GM21825 (cell line): Measurements from ENCODE around the gene MTCL1.

Experiments
- ATAC-seq: cut with Tn5 transposase; IDR thresholded peaks from one replicate; pipeline ENCODE4 v1.9.1; 2021; ENCODE audit warnings: mild to moderate bottlenecking, moderate library complexity; ENCODE audit not compliant: unreplicated experiment

The MTCL1 gene

GRCh38 chr18:8766559-8767293, 61.4 kb downstream of the MTCL1 start:
- ATAC-seq, result no peak

- no peak for ATAC-seq
These were observed 62.0 kb downstream of the MTCL1 start for GRCh38 chr18:8767340-8767739.

GRCh38 chr18:8769509-8770095, 64.2 kb downstream of the MTCL1 start:
- no peak for ATAC-seq

GRCh38 chr18:8770657-8771056, 65.3 kb downstream of the MTCL1 start:
- no peak for ATAC-seq

- no peak for ATAC-seq
These were observed 66.6 kb downstream of the MTCL1 start for GRCh38 chr18:8771930-8772329.

GRCh38 chr18:8773980-8774379, 68.6 kb downstream of the MTCL1 start:
- no peak for ATAC-seq

GRCh38 chr18:8776013-8776943, 70.9 kb downstream of the MTCL1 start:
- ATAC-seq, result no peak

- no peak for ATAC-seq
These were observed 72.5 kb downstream of the MTCL1 start for GRCh38 chr18:8777846-8778245.

- no peak for ATAC-seq
These were observed 73.0 kb downstream of the MTCL1 start for GRCh38 chr18:8778386-8778785.

GRCh38 chr18:8778824-8779223, 73.5 kb downstream of the MTCL1 start:
- ATAC-seq, result no peak

GRCh38 chr18:8779251-8779650, 73.9 kb downstream of the MTCL1 start:
- ATAC-seq, result no peak

- ATAC-seq, result no peak
These were observed 74.9 kb downstream of the MTCL1 start for GRCh38 chr18:8780227-8780626.

GRCh38 chr18:8781671-8782070, 76.3 kb downstream of the MTCL1 start:
- no peak for ATAC-seq

GRCh38 chr18:8783335-8783993, 78.1 kb downstream of the MTCL1 start:
- ATAC-seq, result no peak

GRCh38 chr18:8783994-8784530, 78.7 kb downstream of the MTCL1 start:
- no peak for ATAC-seq

- no peak for ATAC-seq
These were observed 79.9 kb downstream of the MTCL1 start for GRCh38 chr18:8785261-8785660.

GRCh38 chr18:8785855-8786482, 80.6 kb downstream of the MTCL1 start:
- ATAC-seq, result no peak

GRCh38 chr18:8786483-8787370, 81.4 kb downstream of the MTCL1 start:
- ATAC-seq, result no peak

- ATAC-seq, result no peak
These were observed 82.0 kb downstream of the MTCL1 start for GRCh38 chr18:8787371-8787670.

- ATAC-seq, result no peak
These were observed 82.4 kb downstream of the MTCL1 start for GRCh38 chr18:8787794-8788193.
